GM15510 (cell line): Measurements from ENCODE around the gene RALGPS1.

ENCODE experiments used
- POLR2A ChIP-seq: IDR thresholded peaks from 3 replicates; pipeline ENCODE4 v1.6.1; 2011; ENCODE audit warnings: borderline replicate concordance; ENCODE audit not compliant: insufficient read length; ENCODE audit errors: extremely low read depth

Gene RALGPS1

GRCh38 chr9:127205952-127206351 is 291.4 kb downstream of the RALGPS1 start:
- TF ChIP-seq POLR2A = no peak

DNA sequence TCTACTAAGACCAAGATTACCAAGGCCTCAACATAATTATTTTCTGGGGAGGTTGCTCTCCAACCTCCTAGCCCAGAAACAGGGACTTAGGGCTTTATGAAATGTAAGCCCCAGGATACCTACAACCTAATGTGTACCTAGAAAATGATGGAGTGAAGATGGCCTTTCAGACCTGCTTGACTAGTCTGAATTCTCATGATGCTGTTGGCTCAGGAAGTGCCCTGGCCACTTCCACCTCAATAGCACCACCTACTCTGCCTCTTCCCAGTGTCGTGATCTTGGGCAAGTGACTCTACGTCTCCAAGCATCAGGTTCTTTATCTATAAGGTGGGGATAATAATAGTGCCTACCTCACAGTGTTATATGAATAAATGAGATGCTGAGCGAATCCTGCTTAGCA is 292.1 kb downstream of the RALGPS1 start:
- TF ChIP-seq POLR2A = no peak

DNA sequence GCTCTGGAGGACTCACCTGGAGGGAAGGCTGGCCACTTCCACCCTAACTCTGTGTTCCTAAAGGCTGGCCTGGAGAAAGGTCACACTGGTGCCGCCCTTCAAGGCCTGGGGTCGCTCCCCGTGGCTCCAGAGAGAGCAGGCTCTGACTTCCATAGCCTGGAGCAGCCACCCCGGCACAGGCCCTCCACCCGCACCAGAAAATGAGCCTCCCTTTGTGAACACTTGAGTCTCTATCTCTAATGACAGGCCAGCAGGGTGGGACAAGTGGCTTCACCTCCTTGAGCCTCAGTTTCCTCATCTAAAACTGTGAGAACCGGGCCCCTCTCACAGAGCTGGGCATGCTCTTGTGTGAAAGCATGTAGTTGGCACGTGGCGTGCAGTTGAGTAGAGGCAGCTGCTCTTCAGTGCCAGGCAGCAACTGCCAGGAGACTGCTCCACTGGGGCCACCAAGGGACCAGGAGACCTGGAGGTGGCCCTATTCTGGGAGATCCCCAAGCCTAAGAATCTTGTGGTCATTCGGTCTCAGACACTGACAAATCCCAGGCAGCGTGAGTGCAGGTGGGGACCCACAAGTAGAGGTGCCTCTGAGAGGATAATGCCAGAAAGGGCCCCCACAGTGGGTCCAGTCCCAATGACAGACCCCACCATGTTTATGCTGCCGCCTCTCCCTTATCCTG is 293.3 kb downstream of the RALGPS1 start:
- TF ChIP-seq POLR2A = no peak

GRCh38 chr9:127208416-127208815 is 293.8 kb downstream of the RALGPS1 start:
- TF ChIP-seq POLR2A = no peak

DNA sequence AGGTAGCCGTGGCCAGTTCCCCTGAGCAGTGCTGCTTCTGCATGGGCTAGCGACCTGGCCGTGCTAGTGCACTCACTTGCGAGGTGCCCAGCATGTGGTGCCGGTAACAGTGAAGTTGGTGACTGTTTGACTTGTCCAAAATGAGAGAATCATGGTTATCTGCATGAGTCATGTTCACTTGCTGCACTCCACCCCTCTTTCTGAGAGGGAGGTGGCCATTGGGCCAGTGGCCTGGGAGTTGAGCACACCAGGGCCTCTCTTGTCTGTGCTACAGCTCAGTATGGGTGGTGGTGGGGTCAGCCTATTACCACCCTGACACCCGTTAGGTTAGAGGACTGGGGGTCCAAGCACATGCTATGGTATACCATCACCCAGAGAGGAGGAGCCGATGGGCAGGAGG is 294.6 kb downstream of the RALGPS1 start:
- TF ChIP-seq POLR2A = no peak

- TF ChIP-seq POLR2A = no peak
Measured at GRCh38 chr9:127209948-127210640, 295.5 kb downstream of the RALGPS1 start.

DNA sequence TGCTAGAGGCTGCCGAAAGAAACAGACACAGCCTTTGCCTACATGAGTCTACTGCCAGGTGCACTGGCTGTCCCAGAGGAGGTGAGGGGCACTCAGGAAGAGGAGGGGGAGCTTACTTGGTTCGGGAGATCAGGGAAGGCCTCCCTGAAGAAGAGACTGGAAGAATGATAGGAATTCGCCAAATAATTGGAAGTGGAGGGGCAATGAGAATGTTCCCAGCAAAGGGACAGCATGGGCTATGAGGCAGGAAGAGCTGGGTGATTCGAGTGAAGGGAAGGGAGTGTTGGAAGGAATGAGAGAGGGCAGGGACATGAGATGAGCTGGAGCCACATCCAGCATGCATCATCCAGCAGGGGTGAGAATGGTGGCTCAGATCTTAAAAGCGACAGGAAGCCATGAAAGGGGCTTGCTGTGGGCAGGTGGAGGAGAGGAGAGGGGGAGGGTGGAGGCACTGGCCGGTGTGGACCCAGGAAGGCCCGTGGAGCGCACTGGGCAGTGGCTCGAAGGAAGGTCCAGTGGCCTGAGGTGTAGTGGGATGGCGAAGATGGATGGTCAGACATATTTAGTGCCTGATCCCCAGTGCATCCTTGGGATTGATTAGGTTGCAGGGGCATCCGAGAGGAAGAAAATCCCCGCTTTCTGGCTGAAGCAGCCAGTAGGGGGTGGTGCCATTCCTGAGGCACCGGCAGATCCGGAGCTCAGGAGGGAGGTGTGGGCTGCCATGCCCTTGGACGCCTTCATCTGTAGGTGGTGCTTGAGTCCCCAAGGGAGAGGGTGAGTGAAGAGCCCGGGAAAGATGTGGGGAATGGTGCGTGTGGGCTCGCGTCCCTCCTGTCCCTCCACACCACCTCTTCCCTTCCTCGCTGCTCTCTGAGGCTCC is 296.5 kb downstream of the RALGPS1 start:
- no peak for TF ChIP-seq POLR2A

GRCh38 chr9:127211983-127212382 is 297.4 kb downstream of the RALGPS1 start:
- no peak for TF ChIP-seq POLR2A

GRCh38 chr9:127212453-127212852 is 297.9 kb downstream of the RALGPS1 start:
- no peak for TF ChIP-seq POLR2A

GRCh38 chr9:127213859-127214258 is 299.3 kb downstream of the RALGPS1 start:
- TF ChIP-seq POLR2A = no peak

- TF ChIP-seq POLR2A = no peak
Measured at GRCh38 chr9:127214421-127215267, 300.1 kb downstream of the RALGPS1 start.

GRCh38 chr9:127215268-127216209 is 301.0 kb downstream of the RALGPS1 start:
- no peak for TF ChIP-seq POLR2A

DNA sequence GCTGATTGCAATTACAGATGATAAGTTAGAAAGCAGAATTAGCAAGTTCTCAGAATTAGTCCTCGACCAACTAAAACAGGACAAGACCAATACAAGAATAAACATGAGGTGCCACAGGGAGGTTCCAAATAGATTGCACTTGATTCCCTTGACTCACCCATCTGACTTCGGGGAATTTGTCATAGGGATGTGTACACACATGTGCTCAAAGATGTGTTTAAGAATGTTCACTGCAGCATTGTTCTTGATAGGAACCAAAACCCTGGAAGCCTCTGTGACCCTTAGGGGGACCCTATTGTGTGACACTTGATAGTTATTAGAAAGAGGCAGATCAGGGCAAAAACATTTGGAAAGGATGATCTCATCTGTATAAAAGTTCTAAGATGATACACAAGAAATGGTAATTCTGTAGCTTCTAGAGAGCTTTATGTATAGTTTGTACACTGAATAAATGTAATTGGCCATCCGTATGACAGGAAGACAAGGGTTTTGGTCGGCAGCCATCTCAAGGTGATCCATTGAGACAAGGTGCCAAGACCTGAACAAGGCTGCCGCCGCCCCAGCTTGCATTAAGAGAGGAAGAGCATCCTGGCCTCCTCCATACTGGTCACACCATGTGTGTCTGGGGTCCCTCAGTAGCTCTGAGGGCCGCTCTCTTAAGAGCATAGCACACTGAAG is 301.8 kb downstream of the RALGPS1 start:
- TF ChIP-seq POLR2A = no peak

GRCh38 chr9:127216888-127217217 is 302.3 kb downstream of the RALGPS1 start:
- TF ChIP-seq POLR2A = no peak

GRCh38 chr9:127218818-127219217 is 304.2 kb downstream of the RALGPS1 start:
- no peak for TF ChIP-seq POLR2A
